Activated effector memory CD4-positive, alpha-beta T cell treated with Interleukin-2 at 50 U/mL for 16 hours (primary cell): ENCODE data around the gene CCDC117.
"Not testable (repeated sequence)": the region's sequence is repeated elsewhere in the genome, so short reads cannot be mapped to it uniquely, and the experiment has no call there.

Source experiments
- DNase-seq: peaks from one replicate; pipeline ENCODE4 v3.0.0-alpha.2; 2020

CCDC117 gene, protein sequence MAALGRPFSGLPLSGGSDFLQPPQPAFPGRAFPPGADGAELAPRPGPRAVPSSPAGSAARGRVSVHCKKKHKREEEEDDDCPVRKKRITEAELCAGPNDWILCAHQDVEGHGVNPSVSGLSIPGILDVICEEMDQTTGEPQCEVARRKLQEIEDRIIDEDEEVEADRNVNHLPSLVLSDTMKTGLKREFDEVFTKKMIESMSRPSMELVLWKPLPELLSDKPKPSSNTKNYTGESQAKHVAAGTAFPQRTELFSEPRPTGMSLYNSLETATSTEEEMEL

DNA sequence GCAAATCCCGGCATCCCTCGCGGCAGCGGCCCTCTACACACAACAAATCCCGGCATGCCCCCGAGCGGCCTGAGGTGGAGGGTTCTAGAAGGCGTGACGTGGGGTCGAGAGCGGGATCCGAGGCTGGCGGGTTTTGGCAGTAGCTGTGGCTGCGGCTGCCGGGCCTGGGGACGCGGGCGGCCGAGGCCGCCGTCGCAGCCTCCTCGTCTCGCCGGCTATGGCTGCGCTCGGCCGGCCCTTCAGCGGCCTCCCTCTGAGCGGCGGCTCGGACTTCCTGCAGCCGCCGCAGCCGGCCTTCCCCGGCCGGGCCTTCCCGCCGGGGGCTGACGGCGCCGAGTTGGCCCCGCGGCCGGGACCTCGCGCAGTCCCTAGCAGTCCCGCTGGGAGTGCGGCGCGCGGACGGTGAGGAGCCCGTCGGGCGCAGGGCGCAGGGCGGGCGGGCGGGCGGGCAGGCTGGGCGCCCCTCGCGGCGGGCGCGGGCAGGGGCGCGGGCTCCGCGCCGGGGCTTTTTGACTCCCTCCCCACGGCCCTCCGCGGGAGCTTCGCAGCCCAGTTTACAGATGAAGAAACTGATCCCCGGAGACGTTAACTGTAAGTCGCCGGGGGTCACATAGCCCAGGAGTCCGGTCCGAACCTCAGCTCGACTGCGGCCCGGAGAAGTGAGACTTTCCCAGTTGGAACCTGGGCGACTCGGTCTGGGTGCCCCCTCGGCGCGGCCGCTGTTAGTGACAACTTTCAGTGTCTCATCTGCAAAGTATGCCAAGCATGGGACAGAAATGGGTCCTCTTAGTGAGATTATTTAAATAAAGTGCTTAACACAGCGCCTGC lies at the start of gene CCDC117:
CCDC117 (plus strand) TSS at position 63 of the 828 bp plus-strand sequence; CDS start at position 218, 155 bp downstream.
- peak; percentile 86 for DNase-seq

DNA sequence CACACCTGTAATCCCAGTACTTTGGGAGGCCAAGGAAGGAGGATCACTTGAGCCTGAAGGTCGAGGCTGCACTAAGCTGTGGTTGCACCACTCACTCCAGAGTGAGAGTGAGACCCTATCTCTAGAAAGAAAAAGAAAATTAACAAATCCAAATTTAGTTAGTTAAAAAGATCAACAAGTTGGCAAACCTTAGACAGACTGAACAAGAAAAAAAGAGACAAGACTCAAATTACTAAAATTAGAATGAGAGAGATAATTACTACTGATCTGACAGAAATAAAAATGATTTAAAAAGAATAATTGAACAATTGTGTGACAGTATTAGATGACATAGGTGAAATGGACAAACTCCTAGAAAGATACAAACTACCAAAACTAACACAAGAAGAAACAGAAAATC lies 44.5 kb upstream of the CCDC117 start:
- DNase-seq = no peak

DNA sequence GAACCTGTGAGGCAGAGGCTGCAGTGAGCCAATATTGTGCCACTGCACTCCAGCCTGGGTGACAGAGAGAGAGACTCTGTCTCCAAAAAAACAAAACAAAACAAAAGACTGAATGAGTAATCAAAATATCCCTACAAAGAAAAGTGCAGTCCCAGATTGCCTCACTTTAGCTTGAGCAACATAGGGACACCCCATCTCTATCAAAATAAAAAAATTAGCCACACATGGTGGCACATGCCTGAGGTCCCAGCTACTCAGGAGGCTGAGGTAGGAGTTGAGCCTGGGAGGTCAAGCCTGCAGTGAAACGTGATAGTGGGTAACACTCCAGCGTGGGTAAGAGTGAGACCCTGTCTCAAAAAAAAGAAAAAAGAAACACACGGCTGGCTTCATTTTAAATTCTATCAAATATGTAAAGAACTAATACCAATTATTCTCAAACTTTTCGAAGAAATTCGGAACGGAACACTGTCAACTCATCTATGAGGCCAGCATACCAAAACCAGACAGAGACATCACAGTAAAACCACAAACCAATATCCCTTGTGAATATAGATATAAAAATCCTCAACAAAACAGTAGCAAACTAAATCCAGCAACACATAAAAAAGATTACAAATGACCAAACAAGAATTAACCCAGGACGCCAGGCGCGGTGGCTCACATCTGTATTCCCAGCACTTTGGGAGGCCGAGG lies 43.7 kb upstream of the CCDC117 start:
- no peak for DNase-seq

DNA sequence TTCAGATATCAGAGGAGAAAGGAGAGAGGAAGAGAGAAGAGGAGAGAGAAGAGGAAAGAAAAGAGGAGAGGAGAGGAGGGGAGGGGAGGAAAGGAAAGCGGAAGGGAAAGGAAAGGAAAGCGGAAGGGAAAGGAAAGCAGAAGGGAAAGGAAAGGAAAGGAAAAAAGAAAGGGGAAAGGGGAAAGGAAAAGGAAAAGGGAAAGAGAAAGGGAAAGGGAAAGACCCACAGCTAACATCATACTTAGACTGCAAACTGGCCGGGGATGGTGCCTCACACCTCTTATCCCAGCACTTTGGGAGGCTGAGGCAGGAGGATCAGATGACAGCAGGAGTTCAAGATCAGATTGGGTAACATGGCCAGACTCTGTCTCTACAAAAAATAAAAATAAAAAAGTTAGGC lies 42.3 kb upstream of the CCDC117 start:
- no peak for DNase-seq

DNA sequence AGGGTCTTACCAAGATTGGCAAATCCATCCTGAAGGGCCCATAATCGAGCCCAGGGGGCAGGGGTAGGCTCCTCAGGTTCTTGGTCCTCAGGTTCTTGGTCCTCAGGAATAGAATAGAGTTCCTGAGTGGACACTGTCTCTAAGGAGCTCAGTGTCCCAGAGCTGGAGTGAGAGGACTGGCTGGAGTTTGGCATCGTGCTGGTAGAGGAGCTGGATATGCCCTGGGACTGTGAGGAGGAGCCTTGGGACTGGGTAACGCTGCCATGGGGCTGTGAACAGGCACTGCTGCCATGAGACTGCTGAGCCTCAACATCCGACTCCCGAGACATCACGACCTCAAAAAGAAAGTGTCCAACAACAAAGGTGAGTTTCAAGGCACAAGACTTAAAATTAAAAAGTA lies 38.1 kb upstream of the CCDC117 start:
- no peak for DNase-seq

DNA sequence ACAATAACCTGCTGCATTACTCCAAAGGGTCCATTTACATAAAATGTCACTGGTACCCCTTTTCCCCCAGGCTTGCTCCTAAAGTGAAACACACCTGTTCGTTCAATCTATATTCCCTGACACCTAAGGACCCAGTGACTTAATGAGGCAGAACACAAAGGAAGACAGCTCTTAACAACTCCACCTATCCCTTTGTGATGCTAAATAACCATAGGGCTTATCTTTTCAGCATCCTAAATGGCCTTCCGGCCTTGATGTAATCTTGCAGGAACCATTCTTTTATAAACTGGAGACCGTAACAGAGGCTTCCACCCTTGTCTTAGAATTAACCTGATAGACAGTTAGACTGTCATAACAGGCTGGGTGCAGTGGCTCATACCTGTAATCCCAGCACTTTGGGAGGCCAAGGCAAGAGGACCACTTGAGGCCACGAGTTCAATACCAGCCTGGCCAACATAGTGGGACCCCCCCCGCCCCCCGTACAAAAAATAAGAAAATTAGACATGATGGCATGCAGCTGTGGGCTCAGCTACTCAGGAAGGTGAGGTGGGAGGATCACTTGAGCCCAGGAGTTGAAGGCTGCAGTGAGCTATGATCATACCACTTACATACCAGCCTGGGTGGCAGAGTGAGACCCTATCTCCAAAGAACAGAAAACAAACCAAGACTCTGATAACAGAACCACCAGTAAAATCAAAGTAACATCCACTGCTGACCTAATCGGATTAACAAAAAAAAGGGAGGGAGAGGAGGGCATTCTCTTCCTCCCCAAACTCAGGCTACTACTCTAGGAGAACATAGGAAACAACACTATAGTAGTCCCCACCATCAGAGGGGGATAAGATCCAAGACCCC lies 36.0 kb upstream of the CCDC117 start:
- DNase-seq = no peak

DNA sequence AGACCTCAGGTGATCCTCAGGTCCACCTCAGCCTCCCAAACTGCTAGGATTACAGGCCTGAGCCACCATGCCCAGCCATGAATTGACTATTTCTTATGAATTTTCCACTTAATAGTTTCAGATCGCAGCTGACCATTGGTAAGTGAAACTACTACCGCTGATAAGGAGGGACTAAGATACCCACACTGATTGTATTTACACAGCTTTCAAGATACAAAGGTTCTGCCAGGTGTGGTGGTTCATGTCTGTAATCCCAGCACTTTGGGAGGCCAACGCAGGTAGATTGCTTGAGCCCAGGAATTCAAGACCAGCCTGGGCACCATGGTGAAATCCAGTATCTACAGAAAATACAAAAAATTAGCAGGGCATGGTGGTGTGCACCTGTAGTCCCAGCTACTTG lies 34.8 kb upstream of the CCDC117 start:
- DNase-seq = no peak

DNA sequence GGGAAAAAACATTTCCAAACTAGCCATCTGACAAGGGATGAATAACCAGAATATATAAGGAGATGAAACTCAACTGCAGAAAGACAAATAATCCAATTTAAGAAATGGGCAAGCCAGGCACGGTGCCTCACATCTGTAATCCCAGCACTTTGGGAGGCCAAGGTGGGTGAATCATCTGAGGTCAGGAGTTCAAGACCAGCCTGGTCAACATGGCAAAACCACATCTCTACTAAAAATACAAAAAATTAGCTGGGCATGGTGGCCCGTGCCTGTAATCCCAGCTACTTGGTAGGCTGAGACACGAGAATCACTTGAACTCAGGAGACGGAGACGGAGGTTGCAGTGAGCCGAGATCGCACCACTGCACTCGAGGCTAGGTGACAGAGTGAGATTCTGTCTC lies 33.6 kb upstream of the CCDC117 start:
- not testable (repeated sequence) for DNase-seq

DNA sequence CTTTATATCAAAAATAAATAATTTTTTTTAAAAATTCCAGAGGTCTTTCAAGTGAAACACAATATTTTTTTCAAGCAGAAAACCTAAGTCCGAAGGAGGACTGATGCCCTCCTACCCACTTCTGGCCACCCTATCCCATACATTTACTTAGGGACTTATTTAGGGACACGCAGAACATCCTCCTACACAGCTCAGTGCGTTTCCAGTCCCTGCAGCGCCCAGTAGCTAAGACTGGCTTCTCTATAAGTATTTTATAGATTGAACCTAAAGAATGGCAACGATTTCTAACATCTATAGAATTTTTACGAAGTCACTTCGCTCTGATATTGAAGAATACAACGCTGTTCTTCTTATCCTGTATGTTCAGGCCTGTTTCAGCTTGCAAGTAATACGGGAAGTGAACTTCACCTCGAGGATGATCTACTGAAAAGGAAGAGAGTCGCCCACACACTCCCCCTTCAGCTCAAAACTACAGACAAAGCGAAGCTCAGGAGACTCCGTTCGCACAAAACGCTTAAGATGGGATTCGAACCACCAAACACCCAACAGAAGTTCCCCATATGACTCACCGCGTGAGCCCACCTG lies 31.2 kb upstream of the CCDC117 start:
- no peak for DNase-seq

DNA sequence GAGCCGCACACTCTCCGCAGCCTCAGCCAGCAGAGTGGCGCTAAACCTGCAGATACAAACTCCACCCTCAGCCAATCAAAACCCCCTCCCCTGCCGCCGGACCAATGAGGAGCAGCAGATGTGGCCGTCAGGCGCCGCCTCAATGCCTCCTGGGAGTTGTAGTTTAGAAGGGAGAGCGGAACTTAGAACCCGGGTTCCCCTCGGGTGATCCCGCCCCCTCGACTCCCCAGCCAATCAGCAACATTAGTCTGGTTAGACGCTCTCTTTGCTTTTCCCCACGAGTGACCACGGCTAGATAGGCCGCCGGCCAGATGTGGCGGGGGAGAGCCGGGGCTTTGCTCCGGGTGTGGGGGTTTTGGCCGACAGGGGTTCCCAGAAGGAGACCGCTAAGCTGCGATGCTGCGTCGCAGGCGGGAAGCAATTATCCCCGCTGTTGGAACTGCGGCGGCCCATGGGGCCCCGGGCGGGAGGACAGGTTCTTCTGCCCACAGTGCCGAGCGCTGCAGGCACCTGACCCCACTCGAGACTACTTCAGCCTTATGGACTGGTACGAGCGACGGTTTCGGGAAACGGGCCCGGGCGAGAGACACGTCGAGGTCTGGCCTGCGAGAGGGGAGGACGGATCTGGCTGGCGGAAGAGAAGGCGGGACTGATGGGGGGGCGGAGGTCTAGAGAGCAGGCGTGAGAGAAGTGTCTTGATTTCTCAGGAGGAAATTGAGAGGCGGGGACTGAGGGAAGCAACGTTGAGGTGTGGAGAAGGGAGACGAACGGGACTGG lies 30.5 kb upstream of the CCDC117 start, which contains the start of the genes CHEK2 and HSCB:
CHEK2 (minus strand) TSS at position 36 of the 777 bp plus-strand sequence. CDS start 7,099 bp downstream, outside the sequence.
HSCB (plus strand) TSS at position 255 of the 777 bp plus-strand sequence; CDS start at position 312, 57 bp downstream.
- peak; percentile 95 for DNase-seq

DNA sequence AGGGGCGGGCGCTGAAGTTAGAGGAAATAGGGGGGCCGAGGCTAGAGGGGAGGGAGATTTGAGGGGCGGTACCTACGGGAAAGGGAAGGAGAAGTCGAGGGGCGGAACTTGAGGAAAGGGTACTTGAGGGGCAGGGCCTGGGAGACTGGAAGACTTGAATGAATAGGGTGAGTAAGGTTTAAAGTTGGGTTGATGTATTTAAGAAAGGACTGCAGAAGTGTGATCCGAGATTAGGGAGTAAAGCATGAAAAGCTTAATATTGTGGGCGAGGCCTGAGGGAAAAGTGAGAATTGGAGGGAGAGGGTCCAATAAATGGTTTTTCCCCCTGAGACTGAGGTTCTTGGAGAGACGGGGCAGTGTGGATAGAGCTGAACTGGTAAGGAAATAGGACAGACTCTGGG lies 29.9 kb upstream of the CCDC117 start:
- no peak for DNase-seq

DNA sequence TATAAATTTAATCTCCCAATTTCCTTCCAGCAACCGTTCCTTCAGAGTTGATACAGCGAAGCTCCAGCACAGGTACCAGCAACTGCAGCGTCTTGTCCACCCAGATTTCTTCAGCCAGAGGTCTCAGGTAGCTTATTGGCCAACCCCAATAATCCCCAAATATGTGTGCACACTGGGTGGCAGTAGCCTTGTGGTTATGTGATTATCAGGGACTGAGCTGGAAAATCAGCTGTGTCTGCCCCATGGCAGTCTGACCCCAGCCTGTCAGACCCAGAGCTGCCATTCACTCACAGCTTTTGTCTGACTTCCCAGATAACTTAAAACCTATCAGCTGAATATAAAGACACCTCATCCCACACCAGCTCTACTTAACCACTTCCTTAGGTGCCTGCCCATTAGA lies 28.6 kb upstream of the CCDC117 start:
- no peak for DNase-seq

DNA sequence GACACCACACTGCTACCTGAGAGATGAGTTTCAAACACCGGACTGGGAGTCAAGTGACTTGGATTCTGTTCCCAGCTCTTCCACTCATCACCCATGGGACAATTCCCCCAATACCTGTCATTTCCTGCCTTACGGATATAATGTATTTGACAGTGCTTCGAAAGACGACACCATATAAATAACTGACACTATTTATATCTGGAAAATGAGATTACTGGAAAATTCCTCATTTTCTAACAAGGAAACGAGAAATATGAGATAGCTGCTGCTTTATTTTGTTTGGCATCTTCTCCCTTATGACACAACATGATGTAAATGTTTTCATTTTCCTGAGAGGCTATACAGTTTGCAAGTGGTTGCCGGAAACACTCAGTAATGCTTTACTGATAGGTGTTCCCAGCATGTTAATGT lies 22.0 kb upstream of the CCDC117 start:
- DNase-seq = no peak

DNA sequence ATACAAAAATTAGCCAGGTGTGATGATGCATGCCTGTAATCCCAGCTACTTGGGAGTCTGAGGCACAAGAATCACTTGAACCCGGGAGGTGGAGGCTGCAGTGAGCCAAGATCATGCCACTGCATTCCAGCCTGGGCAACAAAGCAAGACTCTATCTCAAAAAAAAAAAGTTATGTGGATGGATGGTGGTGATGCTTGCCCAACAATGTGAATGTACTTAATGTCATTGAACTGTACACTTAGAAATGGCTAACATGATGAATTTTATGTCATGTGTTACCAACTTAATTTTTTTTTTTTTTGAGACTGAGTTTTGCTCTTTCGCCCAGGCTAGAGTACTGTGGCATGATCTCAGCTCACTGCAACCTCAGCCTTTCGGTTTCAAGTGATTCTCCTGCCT lies 18.0 kb upstream of the CCDC117 start:
- not testable (repeated sequence) for DNase-seq

DNA sequence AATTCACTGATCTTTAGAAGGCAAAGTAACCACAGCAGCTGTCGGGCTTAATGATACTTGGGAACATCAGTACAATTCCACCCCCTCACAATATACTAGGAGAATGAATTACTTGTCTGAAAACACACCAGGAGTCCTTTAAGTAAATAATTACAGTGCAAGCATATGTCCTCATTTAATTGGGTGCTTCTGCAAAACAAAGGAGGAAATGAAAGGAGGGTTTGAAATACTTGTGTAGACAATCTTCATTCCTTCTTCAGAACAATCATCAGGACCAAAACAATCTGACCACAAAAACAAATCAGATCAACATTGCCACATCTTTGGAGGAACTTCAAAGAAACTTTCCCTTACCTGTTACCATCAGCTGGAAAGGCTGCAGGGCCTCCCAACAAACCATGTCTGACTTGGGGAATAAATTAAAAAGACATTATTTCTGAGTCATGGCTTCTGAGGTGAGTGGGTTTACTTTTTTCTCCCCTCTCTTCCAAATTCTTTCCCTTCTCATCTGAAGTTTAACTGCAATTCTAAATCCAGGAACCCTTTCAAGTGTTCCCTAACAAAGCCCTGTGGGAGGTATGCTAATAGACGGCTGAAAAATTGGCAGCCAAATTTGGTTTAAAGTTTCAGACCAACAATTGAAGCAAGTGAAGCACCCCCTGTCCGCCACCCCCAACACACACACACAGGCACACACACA lies 12.5 kb upstream of the CCDC117 start:
- no peak for DNase-seq

DNA sequence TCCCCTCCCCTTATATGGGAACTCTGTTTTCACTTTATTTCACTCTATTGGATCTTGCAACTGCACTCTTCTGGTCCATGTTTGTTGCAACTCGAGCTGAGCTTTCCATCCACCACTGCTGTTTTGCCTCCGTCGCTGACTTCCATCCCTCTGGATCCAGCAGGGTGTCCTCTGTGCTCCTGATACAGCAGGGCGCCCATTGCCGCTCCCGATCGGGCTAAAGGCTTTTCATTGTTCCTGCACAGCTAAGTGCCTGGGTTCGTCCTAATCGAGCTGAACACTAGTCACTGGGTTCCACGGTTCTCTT lies 11.1 kb upstream of the CCDC117 start:
- no peak for DNase-seq

DNA sequence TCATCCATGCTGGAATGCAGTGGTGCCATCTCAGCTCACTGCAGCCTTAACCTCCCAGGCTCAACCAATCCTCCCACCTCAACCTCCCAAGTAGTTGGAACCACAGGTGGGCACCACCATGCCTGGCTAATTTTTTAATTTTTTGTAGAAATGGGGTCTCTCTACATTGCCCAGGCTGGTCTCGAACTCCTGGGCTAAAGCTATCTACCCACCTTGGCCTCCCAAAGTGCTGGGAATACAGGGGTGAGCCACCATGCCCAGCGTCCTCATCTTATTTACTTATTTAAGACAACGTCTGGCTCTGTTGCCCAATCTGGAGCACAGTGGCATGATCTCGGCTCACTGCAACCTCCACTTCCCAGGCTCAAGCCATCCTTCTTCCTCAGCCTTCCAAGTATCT lies 10.5 kb upstream of the CCDC117 start:
- DNase-seq = not testable (repeated sequence)

DNA sequence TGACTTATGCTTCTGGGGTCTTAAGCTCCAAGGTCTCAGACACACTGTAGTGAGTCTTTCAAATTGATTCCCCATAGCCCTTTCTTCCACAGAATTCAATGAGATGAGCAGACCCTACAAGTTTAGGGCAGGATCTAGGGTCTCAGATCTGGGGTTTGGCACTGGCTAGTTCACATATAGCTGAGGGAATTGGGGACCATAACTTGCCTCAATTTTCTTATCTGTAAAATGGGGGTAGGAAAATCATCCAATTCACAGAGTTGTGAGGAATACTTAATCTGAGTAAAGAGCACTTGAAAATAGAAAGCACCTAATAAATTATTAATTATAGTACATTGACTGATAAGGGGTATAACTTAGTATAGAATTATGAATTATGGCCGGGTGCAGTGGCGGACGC lies 5.9 kb upstream of the CCDC117 start:
- no peak for DNase-seq

DNA sequence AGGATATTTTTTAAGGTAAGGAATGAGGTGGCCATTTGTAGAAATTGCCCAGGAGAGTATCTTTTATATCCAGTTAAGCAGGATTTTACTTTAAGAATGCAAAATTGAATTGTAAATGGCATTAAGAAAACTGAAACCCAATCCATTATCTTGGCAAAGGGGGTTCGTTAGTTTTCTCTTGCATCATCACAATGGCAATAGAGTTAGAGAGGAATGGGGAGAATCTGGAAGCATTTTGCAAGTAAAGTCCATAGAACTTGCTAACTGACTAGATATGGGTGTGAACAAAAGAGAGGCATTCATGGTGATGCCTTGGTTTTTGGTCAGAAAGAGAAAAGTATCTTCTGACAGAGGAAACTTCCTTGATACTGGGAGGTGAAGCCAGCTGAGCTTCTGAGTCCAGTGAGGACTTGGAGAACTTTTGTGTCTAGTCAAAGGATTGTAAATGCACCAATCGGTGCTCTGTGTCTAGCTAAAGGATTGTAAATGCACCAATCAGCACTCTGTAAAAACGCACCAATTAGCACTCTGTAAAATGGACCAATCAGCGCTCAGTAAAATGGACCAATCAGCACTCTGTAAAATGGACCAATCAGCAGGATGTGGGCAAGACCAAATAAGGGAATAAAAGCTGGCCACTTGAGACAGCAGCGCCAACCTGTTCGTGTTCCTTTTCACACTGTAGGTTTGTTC lies 3.6 kb upstream of the CCDC117 start:
- DNase-seq = no peak

DNA sequence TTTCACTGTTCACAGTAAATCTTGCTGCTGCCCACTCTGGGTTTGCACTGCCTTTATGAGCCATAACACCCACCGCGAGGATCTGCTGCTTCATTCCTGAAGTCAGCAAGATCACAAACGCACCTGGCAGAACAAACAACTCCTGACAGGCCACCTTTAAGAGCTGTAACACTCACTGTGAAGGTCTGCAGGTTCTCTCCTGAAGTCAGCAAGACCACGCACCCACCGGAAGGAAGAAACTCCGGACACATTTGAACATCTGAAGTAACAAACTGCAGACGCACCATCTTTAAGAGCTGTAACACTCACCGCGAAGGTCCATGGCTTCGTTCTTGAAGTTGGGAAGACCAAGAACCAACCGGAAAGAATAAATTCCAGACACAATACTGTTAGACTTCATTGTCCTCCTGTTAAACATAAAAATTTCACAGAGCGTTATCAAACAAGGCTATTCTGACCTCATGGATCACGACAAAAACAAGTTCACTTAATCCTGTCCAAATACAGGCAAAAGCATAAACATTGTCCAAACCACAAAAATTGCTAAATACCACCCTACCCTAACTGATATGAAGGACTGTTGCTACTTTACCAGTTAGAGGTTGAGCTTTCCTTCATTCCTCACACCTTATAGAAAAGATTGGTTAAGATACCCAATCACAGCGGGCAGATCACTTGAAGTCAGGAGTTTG lies 3.0 kb upstream of the CCDC117 start:
- no peak for DNase-seq
